H54 (cell line): ENCODE measurements around the gene ALOX5AP.

Experiments
- DNase-seq: peaks from one replicate; pipeline ENCODE4 v3.0.0; 2011; ENCODE audit warnings: low spot score, mixed read lengths; ENCODE audit not compliant: insufficient read length
- FAIRE-seq: peaks from 3 replicates; lab custom pipeline; 2011; peaks lifted over from hg19 to GRCh38; lab: Jason Lieb, UNC
- POLR2A ChIP-seq: IDR thresholded peaks from 2 replicates; pipeline ENCODE4 v1.6.1; 2011; ENCODE audit warnings: low read depth, mild to moderate bottlenecking, low read length

Gene ALOX5AP

DNA sequence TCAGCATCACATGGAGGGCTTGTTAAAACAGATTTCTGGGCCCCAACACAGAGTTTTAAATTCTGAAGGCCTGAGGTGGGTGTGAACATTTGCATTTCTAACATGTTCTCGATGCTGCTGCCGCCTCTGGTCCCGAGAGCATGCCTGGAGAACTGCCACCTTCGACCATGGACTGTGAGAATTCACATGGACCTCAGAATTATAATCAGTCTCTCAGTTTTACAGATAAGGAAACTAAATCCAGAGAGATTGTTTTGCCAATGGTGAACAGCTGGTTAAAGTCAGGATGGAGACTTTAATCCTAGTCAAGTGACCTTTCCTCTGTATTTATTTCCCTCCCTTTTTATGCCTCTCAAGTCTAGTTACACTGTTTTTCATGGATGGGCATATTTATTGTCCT, 14.7 kb downstream of the ALOX5AP start:
- FAIRE-seq, result no peak
- no peak for TF ChIP-seq POLR2A

GRCh38 chr13:30751183-30751933, 16.0 kb downstream of the ALOX5AP start:
- FAIRE-seq, result no peak
- TF ChIP-seq POLR2A, result no peak
- DNase-seq, result no peak

More for the DNA sequence above, 14.7 kb downstream of the ALOX5AP start:
- no peak for DNase-seq

- no peak for DNase-seq
Measured at GRCh38 chr13:30752201-30752797, 17.0 kb downstream of the ALOX5AP start.

DNA sequence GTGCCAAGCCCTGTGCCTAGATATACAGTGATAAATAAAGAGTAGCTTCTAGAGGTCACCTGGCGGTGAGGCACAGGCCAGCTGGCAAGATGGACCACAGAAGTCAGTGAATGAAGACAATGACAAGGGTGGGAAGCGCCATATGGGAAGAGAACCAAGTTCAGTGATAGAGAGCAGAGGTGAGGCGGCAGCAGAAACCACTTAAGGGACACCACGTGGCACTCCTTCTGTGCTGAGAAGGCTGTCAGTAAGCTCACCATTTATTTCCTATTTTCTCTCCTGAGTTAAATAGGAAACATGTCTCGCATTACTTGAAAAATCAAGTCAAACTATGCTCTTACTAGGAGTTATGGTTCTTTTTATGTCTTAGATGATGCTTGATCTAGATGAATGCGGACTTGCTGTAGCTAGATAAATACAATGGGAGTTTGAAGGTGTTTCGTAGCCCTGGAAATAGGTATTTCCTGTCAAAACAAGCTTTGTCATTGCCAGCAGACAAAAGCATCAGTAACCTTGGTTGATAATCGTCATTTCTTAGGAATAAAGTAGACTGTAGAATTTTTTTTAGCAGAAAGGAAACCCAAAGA, 17.8 kb downstream of the ALOX5AP start:
- TF ChIP-seq POLR2A, result no peak
- DNase-seq (no peak), FAIRE-seq (no peak)

More at GRCh38 chr13:30752201-30752797, 17.0 kb downstream of the ALOX5AP start:
- no peak for FAIRE-seq
- TF ChIP-seq POLR2A, result no peak

GRCh38 chr13:30755678-30756077, 20.3 kb downstream of the ALOX5AP start:
- no peak for DNase-seq
- TF ChIP-seq POLR2A, result no peak
- FAIRE-seq, result no peak

- no peak for TF ChIP-seq POLR2A
- DNase-seq (no peak), FAIRE-seq (no peak)
Measured at GRCh38 chr13:30757026-30757742, 21.8 kb downstream of the ALOX5AP start.

GRCh38 chr13:30759748-30760147, 24.4 kb downstream of the ALOX5AP start:
- no peak for FAIRE-seq
- TF ChIP-seq POLR2A, result no peak
- no peak for DNase-seq

- FAIRE-seq (no peak), DNase-seq (no peak)
- TF ChIP-seq POLR2A, result no peak
Measured at GRCh38 chr13:30762643-30763042, 27.3 kb downstream of the ALOX5AP start.

- DNase-seq (no peak), FAIRE-seq (no peak)
- TF ChIP-seq POLR2A, result no peak
Measured at GRCh38 chr13:30763786-30764413, 28.6 kb downstream of the ALOX5AP start.

- FAIRE-seq (no peak), DNase-seq (no peak)
- TF ChIP-seq POLR2A, result no peak
Measured at GRCh38 chr13:30766231-30766630, 30.9 kb downstream of the ALOX5AP start.

GRCh38 chr13:30770929-30771328, 35.6 kb downstream of the ALOX5AP start:
- FAIRE-seq, result no peak
- no peak for TF ChIP-seq POLR2A
- DNase-seq, result no peak

DNA sequence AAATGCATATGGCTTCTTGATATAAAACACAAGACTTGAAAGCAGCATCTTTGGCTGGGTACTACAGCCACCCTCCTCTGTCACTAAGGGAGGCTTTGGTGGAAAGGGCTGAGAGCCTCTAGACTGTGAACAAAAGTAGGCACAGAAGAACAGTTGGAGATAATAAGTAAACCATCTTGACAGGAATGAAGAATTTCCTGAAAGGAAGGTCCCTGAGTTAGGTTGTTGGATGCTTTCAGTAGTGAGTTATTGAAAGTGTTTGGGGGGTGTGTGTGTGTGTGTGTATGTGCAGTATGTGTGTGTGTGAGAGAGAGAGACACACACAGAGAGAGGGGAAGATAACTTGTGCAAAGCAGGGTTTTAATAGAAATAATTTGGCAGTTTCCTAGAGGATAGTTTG, 38.2 kb downstream of the ALOX5AP start:
- DNase-seq (no peak), FAIRE-seq (no peak)
- TF ChIP-seq POLR2A, result no peak

DNA sequence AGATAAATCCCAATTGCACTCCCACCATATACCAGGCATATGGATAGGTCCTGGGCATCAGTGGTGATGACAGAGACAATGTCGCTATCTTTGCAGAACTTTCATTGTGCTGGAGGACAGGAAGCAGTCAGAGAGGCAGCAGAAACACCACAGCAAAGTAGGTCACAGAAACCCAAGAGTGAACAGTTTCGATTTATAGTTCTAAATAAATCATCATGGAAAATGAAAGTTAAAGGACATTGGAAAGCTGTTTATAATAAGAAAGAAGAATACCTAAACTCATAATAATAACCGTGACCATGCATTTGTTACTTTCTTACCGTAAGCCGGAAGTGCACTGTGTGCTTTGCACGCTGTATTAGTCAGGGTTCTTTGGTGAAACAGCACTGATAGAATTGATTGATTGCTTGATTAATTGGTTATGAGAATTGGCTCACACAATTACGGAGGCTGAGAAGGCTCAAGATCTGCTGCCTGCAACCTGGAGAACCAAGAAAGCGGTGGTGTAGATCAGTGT, 38.9 kb downstream of the ALOX5AP start:
- FAIRE-seq, result no peak
- no peak for DNase-seq
- TF ChIP-seq POLR2A, result no peak
